ENCODE measurements around the gene FSCN2.
"Not testable (repeated sequence)": the region's sequence is repeated elsewhere in the genome, so short reads cannot be mapped to it uniquely, and the experiment has no call there.

FSCN2 gene

DNA sequence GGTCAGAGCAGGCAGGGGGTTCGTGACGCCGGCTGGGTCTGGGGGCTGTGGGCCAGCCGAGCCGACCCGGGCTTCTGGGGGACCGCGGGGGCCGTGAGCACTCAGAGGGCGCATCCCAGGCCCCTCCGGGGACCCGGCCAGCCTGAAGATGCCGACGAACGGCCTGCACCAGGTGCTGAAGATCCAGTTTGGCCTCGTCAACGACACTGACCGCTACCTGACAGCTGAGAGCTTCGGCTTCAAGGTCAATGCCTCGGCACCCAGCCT is 140 bp downstream of the FSCN2 start:
- no peak for DNase-seq (ENCODE audit: low read depth in 2 of 2)

DNA sequence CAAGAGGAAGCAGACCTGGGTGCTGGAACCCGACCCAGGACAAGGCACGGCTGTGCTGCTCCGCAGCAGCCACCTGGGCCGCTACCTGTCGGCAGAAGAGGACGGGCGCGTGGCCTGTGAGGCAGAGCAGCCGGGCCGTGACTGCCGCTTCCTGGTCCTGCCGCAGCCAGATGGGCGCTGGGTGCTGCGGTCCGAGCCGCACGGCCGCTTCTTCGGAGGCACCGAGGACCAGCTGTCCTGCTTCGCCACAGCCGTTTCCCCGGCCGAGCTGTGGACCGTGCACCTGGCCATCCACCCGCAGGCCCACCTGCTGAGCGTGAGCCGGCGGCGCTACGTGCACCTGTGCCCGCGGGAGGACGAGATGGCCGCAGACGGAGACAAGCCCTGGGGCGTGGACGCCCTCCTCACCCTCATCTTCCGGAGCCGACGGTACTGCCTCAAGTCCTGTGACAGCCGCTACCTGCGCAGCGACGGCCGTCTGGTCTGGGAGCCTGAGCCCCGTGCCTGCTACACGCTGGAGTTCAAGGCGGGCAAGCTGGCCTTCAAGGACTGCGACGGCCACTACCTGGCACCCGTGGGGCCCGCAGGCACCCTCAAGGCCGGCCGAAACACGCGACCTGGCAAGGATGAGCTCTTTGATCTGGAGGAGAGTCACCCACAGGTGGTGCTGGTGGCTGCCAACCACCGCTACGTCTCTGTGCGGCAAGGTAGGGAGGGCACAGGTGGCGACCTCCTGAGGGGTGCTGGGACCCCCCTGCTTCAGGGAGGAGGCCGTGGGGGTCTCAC is 667 bp downstream of the FSCN2 start:
- no peak for DNase-seq (ENCODE audit: low read depth in 2 of 2)

DNA sequence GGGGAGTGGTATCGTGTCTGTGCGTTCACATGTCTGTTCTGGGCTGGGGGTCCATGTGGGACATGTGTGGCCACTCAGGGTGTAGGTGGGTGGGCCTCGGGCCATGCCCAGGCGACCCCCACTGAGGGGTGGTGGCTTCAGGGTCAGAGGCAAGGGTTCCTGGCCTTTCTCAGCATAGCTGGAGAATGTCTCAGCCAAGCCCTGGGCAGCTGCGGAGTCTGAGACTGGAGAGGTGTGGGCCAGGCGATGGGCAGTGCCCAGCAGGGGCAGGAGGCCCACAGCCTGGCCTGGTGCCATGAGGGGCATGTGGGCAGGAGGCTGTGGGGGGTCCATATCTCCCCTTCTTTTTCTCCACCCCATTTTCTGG is 1.2 kb downstream of the FSCN2 start:
- no peak for DNase-seq (ENCODE audit: low read depth in 2 of 2)

DNA sequence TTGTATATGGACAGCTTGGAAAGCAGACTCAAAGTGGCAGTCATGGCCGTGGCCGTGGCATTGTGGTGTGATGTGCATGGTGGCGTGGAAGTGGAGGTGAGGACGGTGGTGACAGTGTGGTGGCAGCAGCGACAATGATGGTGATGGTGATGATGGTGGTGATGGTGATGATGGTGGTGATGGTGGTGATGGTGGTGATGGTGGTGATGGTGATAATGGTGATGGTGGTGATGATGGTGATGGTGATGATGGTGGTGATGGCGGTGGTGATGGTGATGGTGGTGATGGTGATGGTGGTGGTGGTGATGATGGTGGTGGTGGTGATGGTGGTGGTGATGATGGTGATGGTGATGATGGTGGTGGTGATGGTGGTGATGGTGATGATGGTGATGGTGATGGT is 2.8 kb downstream of the FSCN2 start:
- DNase-seq (ENCODE audit: low read depth in 2 of 2) = not testable (repeated sequence)

DNA sequence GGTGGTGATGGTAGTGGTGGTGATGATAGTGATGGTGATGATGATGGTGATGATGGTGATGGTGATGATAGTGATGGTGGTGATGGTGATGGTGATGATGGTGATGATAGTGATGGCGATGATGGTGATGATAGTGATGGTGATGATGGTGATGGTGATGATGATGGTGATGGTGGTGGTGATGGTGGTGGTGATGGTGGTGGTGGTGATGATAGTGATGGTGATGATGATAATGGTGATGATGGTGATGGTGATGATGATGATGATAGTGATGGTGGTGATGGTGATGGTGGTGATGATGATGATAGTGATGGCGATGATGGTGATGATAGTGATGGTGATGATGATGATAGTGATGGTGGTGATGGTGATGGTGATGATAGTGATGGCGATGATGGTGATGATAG is 3.8 kb downstream of the FSCN2 start:
- not testable (repeated sequence) for DNase-seq (ENCODE audit: low read depth in 2 of 2)

DNA sequence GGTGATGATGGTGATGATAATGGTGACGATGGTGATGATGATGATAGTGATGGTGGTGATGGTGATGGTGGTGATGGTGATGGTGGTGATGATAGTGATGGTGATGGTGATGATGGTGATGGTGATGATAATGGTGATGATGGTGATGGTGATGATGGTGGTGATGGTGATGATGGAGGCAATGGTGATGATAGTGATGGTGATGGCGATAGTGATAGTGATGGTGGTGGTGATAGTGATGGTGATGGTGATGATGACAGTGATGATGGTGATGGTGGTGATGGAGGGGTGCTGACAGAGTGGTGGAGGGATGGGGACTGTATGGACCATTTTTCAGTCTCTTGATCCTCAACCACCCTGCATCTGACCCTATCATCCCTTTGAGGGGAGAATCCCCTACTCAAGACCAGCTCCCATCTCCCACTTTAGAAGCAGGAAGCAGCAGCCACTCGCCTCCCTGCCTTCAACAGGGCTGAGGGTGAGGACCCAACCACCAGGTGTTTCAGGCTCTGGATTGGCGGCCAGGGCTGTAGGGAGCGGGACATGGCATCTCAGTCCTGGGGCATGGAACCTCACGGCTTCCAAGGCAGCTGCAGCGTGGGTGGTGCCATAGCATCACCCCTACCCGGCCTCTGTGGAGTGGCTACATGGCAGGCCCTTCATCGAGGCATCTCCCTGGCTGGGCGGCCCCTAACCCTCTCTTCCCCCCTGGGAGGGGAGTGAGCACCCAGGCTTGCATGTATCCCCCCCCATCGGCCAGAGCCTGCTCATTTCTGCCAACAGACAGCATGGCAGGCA is 4.5 kb downstream of the FSCN2 start:
- no peak for DNase-seq (ENCODE audit: low read depth in 2 of 2)

DNA sequence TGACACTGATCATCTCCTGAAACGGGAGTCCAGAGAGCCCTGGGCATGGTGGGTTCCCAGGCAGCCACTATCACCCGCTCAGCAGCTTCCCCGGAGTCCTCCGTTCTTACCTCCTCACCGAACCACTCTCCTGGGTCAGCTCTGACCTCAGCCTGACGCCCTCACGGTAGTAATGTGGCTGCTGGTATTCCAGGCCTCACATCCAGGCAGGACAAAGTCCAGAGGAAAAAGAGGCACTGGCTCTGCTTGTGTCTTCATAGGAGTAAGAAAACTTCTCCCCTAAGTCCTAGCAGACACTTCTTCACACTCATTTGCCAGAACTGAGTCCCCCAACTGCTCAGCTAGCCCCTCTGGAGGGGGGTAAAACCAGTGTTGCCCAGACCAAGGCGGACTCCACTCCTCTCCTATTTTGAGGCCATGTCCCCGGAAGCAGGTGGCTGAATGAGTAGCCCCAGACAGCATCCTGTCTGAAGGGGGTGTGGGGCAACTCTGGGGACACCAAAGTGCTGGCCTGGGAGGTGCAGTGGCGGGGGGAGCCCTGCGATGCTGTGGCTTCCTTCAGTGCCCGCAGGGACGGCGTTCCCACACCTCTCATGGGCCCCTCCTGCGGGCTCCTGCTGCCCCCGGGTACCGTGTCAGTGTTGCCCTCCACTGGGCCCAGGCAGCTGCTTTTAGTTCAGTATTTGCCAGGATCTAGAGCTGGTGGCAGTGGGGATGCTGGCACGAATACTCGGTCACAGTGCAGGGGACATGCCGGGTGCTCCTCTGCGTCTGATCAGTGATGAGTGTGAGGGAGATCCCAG is 5.4 kb downstream of the FSCN2 start:
- no peak for DNase-seq (ENCODE audit: low read depth in 2 of 2)

DNA sequence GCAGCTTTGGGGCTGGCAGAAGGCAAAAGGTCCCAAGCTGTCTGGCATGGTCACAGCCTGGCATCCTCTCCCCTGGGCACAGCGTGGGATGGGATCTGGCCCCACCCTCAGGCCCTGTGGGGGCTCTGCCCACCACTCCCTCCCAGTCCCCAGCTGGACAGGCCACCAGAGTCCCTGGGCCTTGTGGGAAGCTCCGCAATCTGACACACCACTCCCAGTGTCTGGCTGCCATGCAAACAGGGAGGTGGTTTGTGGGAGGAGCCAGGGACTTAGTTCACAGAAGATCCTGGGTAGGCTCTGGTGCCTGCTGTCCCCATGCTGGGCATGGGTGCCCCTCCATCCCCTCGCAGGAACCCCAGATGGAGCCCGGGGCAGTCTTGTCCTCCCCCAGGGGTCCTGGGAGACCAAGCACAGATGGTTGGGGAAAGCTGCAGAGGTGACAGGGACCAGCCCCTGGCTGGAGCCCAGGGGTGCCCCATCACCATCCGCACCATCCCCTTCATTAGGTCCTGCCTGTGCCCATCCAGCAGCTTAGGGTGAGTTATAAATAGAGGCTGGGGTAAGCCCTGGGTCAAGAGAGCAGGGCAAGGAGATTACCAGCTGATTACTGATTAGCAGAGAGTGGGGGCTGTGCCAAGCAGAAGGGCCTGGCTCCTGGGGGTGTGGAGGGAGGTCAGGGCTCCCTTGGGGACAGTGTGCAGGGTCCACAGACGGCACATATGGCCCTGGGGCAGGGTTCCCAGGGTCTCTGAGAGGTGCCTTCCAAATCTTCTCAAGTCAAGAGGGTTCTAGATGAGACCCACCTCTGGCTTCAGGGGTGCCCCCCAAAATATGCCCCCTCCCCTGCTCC is 6.2 kb downstream of the FSCN2 start:
- DNase-seq (ENCODE audit: low read depth in 2 of 2) = no peak

DNA sequence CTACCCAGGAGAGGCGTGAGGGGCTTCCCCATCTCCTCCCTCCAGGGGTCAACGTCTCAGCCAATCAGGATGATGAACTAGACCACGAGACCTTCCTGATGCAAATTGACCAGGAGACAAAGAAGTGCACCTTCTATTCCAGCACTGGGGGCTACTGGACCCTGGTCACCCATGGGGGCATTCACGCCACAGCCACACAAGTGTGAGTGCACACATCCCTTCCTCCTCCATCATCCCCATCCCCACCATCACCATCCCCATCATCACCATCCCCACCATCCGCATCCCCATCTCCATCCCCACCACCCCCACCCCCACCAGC is 6.8 kb downstream of the FSCN2 start:
- no peak for DNase-seq (ENCODE audit: low read depth in 2 of 2)

DNA sequence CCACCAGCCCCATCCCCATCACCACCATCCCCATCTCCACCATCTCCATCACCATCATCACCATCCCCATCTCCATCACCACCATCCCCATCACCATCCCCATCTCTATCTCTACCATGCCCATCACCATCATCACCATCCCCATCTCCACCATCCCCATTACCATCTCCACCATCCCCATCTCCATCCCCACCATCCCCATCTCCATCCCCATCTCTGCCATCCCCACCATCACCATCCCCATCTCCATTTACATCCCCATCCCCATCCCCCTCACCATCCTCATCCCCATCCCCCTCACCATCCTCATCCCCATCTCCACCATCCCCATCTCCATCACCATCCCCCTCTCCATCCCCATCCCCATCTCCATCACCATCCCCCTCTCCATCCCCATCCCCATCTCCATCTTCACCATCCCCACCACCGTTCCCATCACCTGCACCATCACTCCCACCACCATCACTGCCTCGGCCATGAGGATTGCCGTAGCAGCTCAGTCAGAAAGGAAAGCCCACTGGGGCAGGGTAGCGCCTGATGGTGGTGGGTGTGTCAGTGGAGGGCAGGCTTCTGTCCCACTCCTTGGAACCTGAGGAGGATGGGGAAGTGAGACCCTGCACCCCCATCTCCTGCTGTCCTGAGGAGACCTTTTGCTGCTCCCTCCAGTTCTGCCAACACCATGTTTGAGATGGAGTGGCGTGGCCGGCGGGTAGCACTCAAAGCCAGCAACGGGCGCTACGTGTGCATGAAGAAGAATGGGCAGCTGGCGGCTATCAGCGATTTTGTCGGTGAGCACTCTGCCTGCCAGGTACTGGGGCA is 7.5 kb downstream of the FSCN2 start:
- no peak for DNase-seq (ENCODE audit: low read depth in 2 of 2)

DNA sequence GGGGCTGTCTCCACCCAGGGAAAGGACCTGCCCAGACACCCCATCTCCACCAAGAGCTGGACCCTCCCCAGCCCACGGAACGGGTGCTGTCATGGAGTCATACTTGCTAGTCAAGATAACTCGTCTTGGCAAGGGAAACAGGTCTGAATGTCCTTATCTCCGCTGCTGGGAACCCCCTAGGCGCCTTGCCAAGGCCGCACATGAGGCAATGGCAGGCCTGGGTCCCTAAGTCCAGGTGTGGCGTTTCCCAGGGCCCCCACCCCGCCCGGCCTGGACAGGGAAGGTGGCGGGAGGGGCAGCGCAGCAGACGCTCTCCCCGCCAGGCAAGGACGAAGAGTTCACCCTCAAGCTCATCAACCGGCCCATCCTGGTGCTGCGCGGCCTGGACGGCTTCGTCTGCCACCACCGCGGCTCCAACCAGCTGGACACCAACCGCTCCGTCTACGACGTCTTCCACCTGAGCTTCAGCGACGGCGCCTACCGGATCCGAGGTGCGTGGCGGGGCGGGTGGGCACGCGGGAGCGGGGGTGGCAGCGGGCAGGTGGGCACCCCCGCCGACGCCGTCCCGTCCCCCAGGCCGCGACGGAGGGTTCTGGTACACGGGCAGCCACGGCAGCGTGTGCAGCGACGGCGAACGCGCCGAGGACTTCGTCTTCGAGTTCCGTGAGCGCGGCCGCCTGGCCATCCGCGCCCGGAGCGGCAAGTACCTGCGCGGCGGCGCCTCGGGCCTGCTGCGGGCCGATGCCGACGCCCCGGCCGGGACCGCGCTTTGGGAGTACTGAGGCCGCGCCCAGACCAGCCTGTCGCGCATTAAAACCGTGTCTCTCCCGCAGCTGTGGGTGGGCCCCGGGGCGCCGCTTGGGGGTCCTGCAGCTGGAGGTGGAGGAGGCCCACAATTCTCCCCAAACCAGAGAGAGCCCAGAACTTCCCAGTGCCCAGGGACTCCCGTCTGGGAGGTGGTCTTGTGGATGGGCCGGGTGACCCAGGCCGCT is 8.4 kb downstream of the FSCN2 start:
- DNase-seq (ENCODE audit: low read depth in 2 of 2) = peak in 1 of 2 donors; percentile 15

DNA sequence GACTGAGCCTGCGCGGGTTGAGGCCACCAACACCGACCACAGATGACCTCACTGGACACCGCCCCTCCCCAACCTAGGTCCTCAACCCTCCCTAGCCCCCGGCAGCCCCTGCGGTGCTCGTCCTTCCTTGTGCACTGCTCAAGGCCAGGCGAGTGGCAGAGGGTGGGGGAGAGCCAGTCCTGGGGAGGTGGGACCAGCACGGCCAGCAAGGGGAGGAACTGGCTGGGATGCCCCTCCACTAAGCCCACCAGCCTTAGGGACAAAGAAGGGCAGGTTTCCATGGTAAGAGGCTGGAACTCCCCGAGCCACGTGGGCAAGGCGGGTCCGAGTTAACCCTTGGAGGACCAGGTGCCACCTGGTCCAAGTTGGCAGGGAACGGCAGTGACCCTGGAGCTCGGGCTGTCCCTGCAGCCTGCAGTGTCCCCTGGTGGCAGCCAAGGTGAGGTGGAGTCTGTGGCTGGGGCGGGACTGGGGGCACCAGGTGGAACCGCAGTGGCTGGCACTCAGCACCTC is 9.2 kb downstream of the FSCN2 start:
- DNase-seq (ENCODE audit: low read depth in 2 of 2) = peak in 1 of 2 donors; percentile 37

DNA sequence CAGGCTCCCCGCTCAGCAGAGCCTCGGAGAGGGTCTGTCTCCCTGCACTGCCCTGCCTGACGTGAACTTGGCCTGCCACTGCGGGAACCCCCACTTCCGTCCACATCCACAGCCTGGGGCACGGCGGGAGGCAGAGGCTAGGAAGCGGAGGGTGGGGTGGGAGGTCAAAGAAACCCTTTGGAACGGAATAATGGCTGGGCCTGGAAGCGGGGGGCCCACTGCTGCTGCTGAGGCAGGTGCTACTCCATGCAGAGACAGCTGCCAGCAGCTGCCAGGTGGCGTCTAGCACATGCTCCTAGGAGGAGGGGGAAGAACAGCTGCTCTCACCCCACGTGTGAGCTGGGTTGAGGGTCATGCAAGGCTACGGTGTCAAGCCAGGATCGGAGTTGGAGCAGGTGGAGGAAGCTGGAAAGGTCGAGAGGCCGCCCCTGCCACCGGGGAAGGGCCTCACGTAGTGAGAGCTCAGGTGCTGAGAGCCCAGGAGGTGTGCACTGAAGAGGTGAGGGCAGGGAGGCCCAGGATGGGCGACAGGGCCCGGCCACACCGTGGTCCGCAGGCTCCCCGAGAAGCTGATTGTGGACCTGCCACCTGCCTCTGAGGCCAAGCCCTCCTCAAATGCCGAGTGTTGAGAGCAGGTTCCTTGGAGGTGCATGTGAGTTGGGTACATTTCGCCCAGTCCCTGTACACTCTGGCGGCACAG is 9.8 kb downstream of the FSCN2 start:
- DNase-seq (ENCODE audit: low read depth in 2 of 2) = no peak

DNA sequence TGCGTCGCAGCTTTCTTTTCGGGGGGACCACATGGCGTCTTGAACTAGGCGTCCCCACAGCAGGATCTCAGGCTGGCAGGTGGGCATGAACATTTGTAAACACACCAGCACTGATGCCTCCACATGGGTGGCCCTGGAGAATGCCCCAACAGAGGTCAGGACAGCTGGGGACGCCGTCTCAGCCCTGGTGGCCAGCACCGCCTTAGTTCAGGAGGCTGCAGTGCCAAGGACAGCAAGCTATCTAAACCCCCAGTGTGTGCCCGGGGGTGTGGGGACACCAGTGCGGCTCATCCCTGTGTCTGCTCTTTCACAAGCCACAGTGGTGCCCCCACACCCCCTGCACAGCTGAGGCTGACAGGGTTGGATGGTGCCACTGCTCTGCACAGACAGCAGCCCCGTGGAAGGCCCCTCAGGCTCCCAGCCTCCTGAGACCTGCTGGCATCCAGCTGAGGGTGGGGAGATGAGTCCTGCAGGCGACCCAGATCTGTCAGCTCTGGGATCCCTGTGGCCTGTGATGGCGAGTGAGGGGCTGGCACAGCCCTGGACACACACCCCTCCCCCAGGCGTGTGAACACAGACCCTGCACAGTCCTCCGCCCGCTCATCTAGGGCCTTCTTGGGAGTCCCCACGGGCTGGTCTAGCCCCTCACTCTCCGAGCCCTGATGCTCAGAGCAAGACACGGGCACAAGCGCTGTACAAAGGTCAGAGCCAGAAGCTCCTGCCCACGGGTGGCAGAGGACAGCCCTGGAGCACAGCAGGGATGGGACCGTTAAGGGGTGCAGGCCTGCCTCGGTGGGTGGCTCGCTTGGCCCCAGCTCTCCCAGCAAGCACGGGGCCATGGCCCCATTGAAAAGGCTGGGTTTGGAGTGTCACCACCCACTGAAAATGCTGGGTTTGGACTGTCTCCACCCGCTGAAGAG is 10.7 kb downstream of the FSCN2 start:
- DNase-seq (ENCODE audit: low read depth in 2 of 2) = no peak

DNA sequence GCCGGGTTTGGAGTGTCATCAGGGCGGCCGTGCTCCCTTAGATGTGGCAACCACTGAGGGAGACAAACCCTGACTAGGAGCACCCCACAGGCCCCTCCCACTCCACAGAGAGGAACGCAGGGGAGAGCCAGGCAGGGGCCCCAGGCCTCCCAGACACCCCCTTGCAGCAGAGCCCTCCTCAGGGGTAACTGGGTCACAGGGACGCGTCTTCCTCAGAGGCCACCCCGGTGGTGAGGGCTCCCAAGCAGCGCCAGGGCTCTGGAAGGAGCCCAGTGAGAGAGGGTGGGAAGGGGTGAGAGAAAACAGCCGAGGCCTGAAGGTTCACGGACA is 11.4 kb downstream of the FSCN2 start:
- no peak for DNase-seq (ENCODE audit: low read depth in 2 of 2)

DNA sequence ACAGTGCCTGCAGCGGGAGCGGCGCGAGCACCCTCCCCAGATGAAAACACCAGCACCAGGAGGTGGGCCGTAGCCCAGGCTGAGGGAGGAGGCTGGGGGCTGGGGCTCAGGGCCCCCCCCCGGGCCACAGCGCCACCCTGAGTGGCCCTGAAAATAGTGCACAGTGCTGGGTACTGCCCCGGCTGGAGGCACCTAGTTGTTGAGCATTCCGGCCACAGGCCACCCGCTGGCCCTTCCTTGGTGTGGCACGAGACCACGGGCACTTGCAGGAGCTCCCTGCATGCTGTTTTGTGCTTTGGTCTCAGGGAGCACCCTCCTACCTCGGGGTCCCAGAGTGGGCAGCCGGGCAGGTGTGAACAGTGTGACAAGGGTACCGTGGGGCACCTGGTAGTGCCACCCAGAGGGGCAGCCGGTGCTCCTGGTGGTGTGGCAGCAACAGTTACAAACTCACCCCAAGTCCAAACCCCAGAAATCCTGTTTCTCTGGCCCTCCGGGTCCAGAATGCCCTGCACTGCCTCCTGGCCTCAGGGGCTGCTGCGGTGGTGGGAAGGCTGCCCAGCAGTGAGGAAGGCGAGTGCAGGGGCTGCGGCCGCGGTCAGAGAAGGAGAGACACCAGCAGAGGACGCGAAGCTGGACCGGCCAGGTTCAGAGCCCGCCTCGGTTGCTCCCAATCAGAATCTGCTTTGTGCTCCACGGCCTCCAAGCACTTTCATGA is 11.9 kb downstream of the FSCN2 start:
- no peak for DNase-seq (ENCODE audit: low read depth in 2 of 2)

DNA sequence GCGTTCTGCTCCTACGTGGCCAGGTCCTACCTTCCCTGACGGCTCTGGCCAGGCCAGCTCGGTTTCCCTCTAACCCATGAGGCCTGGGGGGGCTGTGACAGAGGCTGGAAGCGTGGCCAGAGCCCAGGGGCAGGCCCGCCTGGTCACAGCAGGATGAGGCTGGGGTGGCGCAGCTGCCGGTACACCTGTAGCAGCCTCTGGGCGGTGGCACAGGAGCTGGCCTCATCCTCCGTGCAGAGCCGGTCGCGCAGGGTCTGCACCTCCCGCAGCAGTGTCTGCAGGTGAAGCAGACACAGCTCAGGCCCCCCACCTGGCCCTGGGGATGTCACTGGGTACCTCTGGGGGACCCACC is 12.5 kb downstream of the FSCN2 start:
- no peak for DNase-seq (ENCODE audit: low read depth in 2 of 2)

DNA sequence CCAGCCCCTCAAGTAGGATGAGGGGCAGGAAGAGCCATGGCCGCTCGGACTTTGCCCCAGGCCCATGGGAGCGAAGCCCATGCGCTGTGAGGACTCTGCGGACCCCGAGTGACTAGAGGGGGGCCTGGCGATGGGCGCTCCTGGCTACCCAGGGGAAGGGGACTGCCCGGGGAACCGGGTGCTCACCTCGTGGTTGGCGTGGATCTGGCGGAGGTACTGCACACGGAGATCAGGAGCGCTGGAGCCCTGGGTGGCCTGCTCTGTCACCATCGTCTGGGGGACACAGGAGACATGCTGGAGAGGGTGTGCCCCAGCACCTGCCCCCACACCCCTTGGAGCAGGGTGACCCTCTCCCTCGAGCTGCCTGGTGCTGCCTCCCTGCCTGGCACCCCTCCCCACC is 12.9 kb downstream of the FSCN2 start:
- DNase-seq (ENCODE audit: low read depth in 2 of 2) = no peak
